Stimulated activated CD8-positive, alpha-beta memory T cell treated with anti-CD3 and anti-CD28 coated beads, Interleukin-12 subunit alpha, Interleukin-12 subunit beta, amount 100 ng/mL, for 24 hours (primary cell): ENCODE results near the gene SLC33A1.
"Not testable (repeated sequence)": the region's sequence is repeated elsewhere in the genome, so short reads cannot be mapped to it uniquely, and the experiment has no call there.

ENCODE experiments used
- DNase-seq: peaks from one replicate; pipeline ENCODE4 v3.0.0-alpha.2; 2020; ENCODE audit errors: extremely low read depth

The SLC33A1 gene

GRCh38 chr3:155862290-155862982 lies 8.2 kb upstream of the SLC33A1 start:
- peak; percentile 31 for DNase-seq

GRCh38 chr3:155861476-155862183 lies 7.4 kb upstream of the SLC33A1 start:
- DNase-seq, result no peak

GRCh38 chr3:155860424-155860823 lies 6.2 kb upstream of the SLC33A1 start:
- not testable (repeated sequence) for DNase-seq

- DNase-seq, result no peak
Measured at GRCh38 chr3:155859859-155860258, 5.6 kb upstream of the SLC33A1 start.

GRCh38 chr3:155853214-155854140 lies 750 bp downstream of the SLC33A1 start:
- DNase-seq, result peak; percentile 5

- DNase-seq, result no peak
Measured at GRCh38 chr3:155852341-155852740, 1.9 kb downstream of the SLC33A1 start.

- not testable (repeated sequence) for DNase-seq
Measured at GRCh38 chr3:155849404-155849803, 4.8 kb downstream of the SLC33A1 start.

GRCh38 chr3:155847993-155848392 lies 6.2 kb downstream of the SLC33A1 start:
- no peak for DNase-seq

GRCh38 chr3:155846119-155846518 lies 8.1 kb downstream of the SLC33A1 start:
- no peak for DNase-seq

GRCh38 chr3:155843569-155843968 lies 10.7 kb downstream of the SLC33A1 start:
- no peak for DNase-seq

- no peak for DNase-seq
Measured at GRCh38 chr3:155835341-155836071, 18.7 kb downstream of the SLC33A1 start.

- DNase-seq, result not testable (repeated sequence)
Measured at GRCh38 chr3:155828490-155829098, 25.6 kb downstream of the SLC33A1 start.

- no peak for DNase-seq
Measured at GRCh38 chr3:155815030-155815545, 39.1 kb downstream of the SLC33A1 start.

GRCh38 chr3:155813224-155813623 lies 41.0 kb downstream of the SLC33A1 start:
- DNase-seq, result not testable (repeated sequence)

GRCh38 chr3:155809181-155809580 lies 45.0 kb downstream of the SLC33A1 start:
- DNase-seq, result no peak

- no peak for DNase-seq
Measured at GRCh38 chr3:155807823-155808222, 46.4 kb downstream of the SLC33A1 start.

- DNase-seq, result peak; percentile 49
Measured at GRCh38 chr3:155805802-155806618, 48.2 kb downstream of the SLC33A1 start, which contains the start of gene C3orf33. TSS of gene C3orf33 (minus strand) at chr3:155806278. CDS start at chr3:155806252, 26 bp downstream.

GRCh38 chr3:155805204-155805801 lies 48.9 kb downstream of the SLC33A1 start:
- DNase-seq, result no peak

GRCh38 chr3:155804323-155804722 lies 49.9 kb downstream of the SLC33A1 start:
- no peak for DNase-seq
